Astrocyte (in vitro differentiated cells and primary cell): ENCODE data around the gene HMCN1. TPM values are rescaled to one million over a fixed set of nuclear protein-coding genes. Genes with fewer than 3 reads are reported as not detected.

Experiments used
- DNase-seq: peaks from one replicate; pipeline ENCODE4 v3.0.0-alpha.2; 2010; ENCODE audit warnings: low read depth
- FAIRE-seq: peaks from 2 replicates; lab custom pipeline; 2011; peaks lifted over from hg19 to GRCh38; lab: Jason Lieb, UNC
- H2AFZ ChIP-seq: 2 replicates; pipeline ENCODE4 v1.6.0; 2012; ENCODE audit warnings: low read depth, low read length, inconsistent platforms
- H3K27ac ChIP-seq: 2 replicates; pipeline ENCODE4 v1.5.1; 2011; ENCODE audit warnings: low read depth, low read length, inconsistent platforms
- H3K27me3 ChIP-seq: 2 replicates; pipeline ENCODE4 v1.6.0; 2011; ENCODE audit warnings: low read length, inconsistent platforms; ENCODE audit not compliant: insufficient read depth
- H3K36me3 ChIP-seq: 2 replicates; pipeline ENCODE4 v1.5.1; 2011; ENCODE audit warnings: low read length, inconsistent platforms; ENCODE audit not compliant: insufficient read depth
- H3K4me1 ChIP-seq: 2 replicates; pipeline ENCODE4 v1.5.1; 2011; ENCODE audit warnings: low read length, inconsistent platforms; ENCODE audit not compliant: insufficient read depth
- H3K4me2 ChIP-seq: 2 replicates; pipeline ENCODE4 v1.6.0; 2012; ENCODE audit warnings: low read length, inconsistent platforms
- H3K4me3 ChIP-seq: 2 replicates; pipeline ENCODE4 v1.5.1; 2011; ENCODE audit warnings: low read depth, mild to moderate bottlenecking, low read length, inconsistent platforms; ENCODE audit not compliant: insufficient read depth
- H3K79me2 ChIP-seq: 2 replicates; pipeline ENCODE4 v1.6.0; 2012; ENCODE audit warnings: mild to moderate bottlenecking, low read length, inconsistent platforms; ENCODE audit not compliant: insufficient read depth
- H3K9ac ChIP-seq: 2 replicates; pipeline ENCODE4 v1.6.0; 2012; ENCODE audit warnings: mild to moderate bottlenecking, low read length, inconsistent platforms
- H3K9me3 ChIP-seq: 2 replicates; pipeline ENCODE4 v1.5.1; 2012; ENCODE audit warnings: low read depth, mild to moderate bottlenecking, low read length, inconsistent platforms; ENCODE audit not compliant: insufficient read depth
- H4K20me1 ChIP-seq: 2 replicates; pipeline ENCODE4 v1.6.0; 2012; ENCODE audit warnings: low read length, inconsistent platforms; ENCODE audit not compliant: insufficient read depth
- H3K27ac Mint-ChIP-seq: one replicate; pipeline ENCODE4 v1.8.0; 2021; ENCODE audit warnings: mild to moderate bottlenecking, mixed read lengths; ENCODE audit not compliant: unreplicated experiment
- H3K27me3 Mint-ChIP-seq: one replicate; pipeline ENCODE4 v1.8.0; 2021; ENCODE audit warnings: low read depth, mixed read lengths; ENCODE audit not compliant: unreplicated experiment
- H3K36me3 Mint-ChIP-seq: one replicate; pipeline ENCODE4 v1.8.0; 2021; ENCODE audit warnings: low read depth, mixed read lengths; ENCODE audit not compliant: unreplicated experiment
- H3K4me1 Mint-ChIP-seq: one replicate; pipeline ENCODE4 v1.8.0; 2021; ENCODE audit warnings: low read depth, mixed read lengths; ENCODE audit not compliant: unreplicated experiment
- H3K4me3 Mint-ChIP-seq: one replicate; pipeline ENCODE4 v1.8.0; 2021; ENCODE audit warnings: mild to moderate bottlenecking, moderate library complexity, mixed read lengths; ENCODE audit not compliant: unreplicated experiment
- H3K9me3 Mint-ChIP-seq: one replicate; pipeline ENCODE4 v1.8.0; 2021; ENCODE audit warnings: mild to moderate bottlenecking, mixed read lengths; ENCODE audit not compliant: unreplicated experiment
- EZH2 ChIP-seq: IDR thresholded peaks from 2 replicates; pipeline ENCODE4 v1.6.1; 2012; ENCODE audit warnings: mild to moderate bottlenecking, low read length, inconsistent platforms; ENCODE audit not compliant: insufficient read depth
- total RNA-seq: library from RNA; stranded (reverse); gene quantifications from 2 replicates; pipeline ENCODE4 v1.2.1, GENCODE V29; 2021
- TF ChIP-seq, protein P1 (sequence below): IDR thresholded peaks from 2 replicates; pipeline ENCODE4 v1.5.1; 2011; ENCODE audit warnings: low read depth, mild to moderate bottlenecking, inconsistent platforms, low read length, moderate library complexity; ENCODE audit not compliant: insufficient read depth

Gene HMCN1
- total RNA-seq, 1 donor from 2014 or later: 19.7 TPM

DNA sequence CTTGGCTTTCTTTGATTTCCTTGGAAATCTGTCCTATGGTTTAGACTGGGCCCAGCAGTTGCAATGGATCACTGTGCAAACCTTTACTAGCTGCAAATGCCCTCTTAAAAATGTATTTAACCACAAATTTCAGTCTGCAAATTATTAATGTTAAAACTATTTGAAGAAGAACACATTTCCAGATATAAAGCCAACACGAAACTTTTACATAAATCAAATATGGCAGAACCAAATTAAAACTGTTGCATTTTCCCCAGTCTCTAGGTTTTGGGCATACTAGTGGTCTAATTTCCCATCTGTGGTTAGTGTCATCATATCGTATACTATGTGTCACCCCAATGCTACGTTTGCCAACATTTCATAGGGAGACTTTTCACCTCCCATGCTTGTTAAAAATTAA, 52.3 kb downstream of the HMCN1 start:
- no peak overlapping the region for H3K9ac ChIP-seq
- Mint-ChIP-seq H3K27ac (no peak overlapping the region), H3K36me3 (peaks cover 2% of the 10 kb centered on the region), H3K4me1 (peaks cover 8% of the 10 kb centered on the region), H3K27me3 (no peaks in the 10 kb centered on the region), H3K4me3 (no peak overlapping the region), H3K9me3 (peaks cover 4% of the 10 kb centered on the region)
- H3K27ac ChIP-seq: no peak overlapping the region
- H3K4me1 ChIP-seq: no peaks in the 10 kb centered on the region
- FAIRE-seq: no peak
- no peak overlapping the region for H3K4me2 ChIP-seq
- H3K9me3 ChIP-seq: no peaks in the 10 kb centered on the region
- TF ChIP-seq, protein P1, sequence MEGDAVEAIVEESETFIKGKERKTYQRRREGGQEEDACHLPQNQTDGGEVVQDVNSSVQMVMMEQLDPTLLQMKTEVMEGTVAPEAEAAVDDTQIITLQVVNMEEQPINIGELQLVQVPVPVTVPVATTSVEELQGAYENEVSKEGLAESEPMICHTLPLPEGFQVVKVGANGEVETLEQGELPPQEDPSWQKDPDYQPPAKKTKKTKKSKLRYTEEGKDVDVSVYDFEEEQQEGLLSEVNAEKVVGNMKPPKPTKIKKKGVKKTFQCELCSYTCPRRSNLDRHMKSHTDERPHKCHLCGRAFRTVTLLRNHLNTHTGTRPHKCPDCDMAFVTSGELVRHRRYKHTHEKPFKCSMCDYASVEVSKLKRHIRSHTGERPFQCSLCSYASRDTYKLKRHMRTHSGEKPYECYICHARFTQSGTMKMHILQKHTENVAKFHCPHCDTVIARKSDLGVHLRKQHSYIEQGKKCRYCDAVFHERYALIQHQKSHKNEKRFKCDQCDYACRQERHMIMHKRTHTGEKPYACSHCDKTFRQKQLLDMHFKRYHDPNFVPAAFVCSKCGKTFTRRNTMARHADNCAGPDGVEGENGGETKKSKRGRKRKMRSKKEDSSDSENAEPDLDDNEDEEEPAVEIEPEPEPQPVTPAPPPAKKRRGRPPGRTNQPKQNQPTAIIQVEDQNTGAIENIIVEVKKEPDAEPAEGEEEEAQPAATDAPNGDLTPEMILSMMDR: no peak
- TF ChIP-seq EZH2: no peak
- no peaks in the 10 kb centered on the region for H4K20me1 ChIP-seq
- H3K79me2 ChIP-seq: no peaks in the 10 kb centered on the region
- H3K27me3 ChIP-seq: no peaks in the 10 kb centered on the region
- no peak overlapping the region for H2AFZ ChIP-seq
- no peak overlapping the region for H3K4me3 ChIP-seq
- peak; percentile 65 for DNase-seq
- no peaks in the 10 kb centered on the region for H3K36me3 ChIP-seq

DNA sequence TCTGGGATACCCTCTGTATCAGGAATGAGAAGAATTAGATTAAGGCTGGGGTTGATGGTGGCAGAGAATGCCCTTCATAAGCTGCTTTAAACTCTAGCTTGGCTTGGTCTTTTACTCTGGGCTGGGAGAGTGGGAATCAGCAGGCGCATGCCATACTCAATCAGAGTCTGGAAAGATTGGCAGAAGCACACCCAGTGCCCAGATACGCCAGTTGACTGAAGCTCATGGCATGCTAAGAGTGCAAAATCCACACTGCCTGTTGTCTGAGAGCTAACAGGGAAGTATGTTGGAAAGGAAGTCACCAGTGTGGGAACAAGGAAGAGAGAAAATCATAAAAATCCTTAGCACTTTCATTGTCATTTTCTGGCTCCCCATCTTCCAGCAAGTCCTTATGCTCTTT, 53.0 kb downstream of the HMCN1 start:
- Mint-ChIP-seq H3K4me1 (peaks cover 8% of the 10 kb centered on the region), H3K4me3 (no peak overlapping the region), H3K27me3 (no peaks in the 10 kb centered on the region), H3K36me3 (peaks cover 2% of the 10 kb centered on the region), H3K9me3 (peaks cover 2% of the 10 kb centered on the region), H3K27ac (no peak overlapping the region)
- no peak for TF ChIP-seq EZH2
- TF ChIP-seq, protein P1: no peak
- FAIRE-seq (no peak), DNase-seq (no peak)
- H3K4me2 ChIP-seq: no peak overlapping the region
- H3K79me2 ChIP-seq: no peaks in the 10 kb centered on the region
- H4K20me1 ChIP-seq: no peaks in the 10 kb centered on the region
- no peak overlapping the region for H3K27ac ChIP-seq
- H3K9me3 ChIP-seq: no peaks in the 10 kb centered on the region
- H3K9ac ChIP-seq: no peak overlapping the region
- no peaks in the 10 kb centered on the region for H3K36me3 ChIP-seq
- H2AFZ ChIP-seq: no peak overlapping the region
- H3K4me3 ChIP-seq: no peak overlapping the region
- H3K27me3 ChIP-seq: no peaks in the 10 kb centered on the region
- H3K4me1 ChIP-seq: no peaks in the 10 kb centered on the region

GRCh38 chr1:185788386-185788785, 54.2 kb downstream of the HMCN1 start:
- H3K36me3 ChIP-seq: no peaks in the 10 kb centered on the region
- Mint-ChIP-seq H3K36me3 (peaks cover 2% of the 10 kb centered on the region), H3K4me3 (no peak overlapping the region), H3K27me3 (no peaks in the 10 kb centered on the region), H3K9me3 (no peaks in the 10 kb centered on the region), H3K27ac (no peak overlapping the region), H3K4me1 (peaks cover 8% of the 10 kb centered on the region)
- H3K27me3 ChIP-seq: no peaks in the 10 kb centered on the region
- H2AFZ ChIP-seq: no peak overlapping the region
- no peak overlapping the region for H3K27ac ChIP-seq
- no peaks in the 10 kb centered on the region for H3K79me2 ChIP-seq
- no peaks in the 10 kb centered on the region for H3K4me1 ChIP-seq
- H3K9ac ChIP-seq: no peak overlapping the region
- H3K4me2 ChIP-seq: no peak overlapping the region
- no peaks in the 10 kb centered on the region for H4K20me1 ChIP-seq
- no peak for DNase-seq
- no peak overlapping the region for H3K4me3 ChIP-seq
- FAIRE-seq: no peak
- no peak for TF ChIP-seq EZH2
- TF ChIP-seq, protein P1: no peak
- no peaks in the 10 kb centered on the region for H3K9me3 ChIP-seq
